Adipocyte (in vitro differentiated cells): ENCODE measurements around the gene ST6GALNAC3.
A peak's percentile ranks its signal among the peaks of the same experiment; 100 is the strongest.

Source experiments
- DNase-seq: peaks from one replicate; pipeline ENCODE4 v3.0.0-alpha.2; 2015; ENCODE audit warnings: low read depth
- H3K27me3 ChIP-seq: replicated peaks from 2 replicates; pipeline ENCODE4 v1.7.0; 2013; ENCODE audit warnings: mild to moderate bottlenecking, low read length, moderate library complexity; ENCODE audit not compliant: control insufficient read depth, insufficient read depth
- H3K36me3 ChIP-seq: 2 replicates; pipeline ENCODE4 v1.7.0; 2013; ENCODE audit warnings: low read length, mild to moderate bottlenecking, moderate library complexity; ENCODE audit not compliant: control insufficient read depth, insufficient read depth, severe bottlenecking
- H3K4me1 ChIP-seq: 2 replicates; pipeline ENCODE4 v1.7.0; 2013; ENCODE audit warnings: mild to moderate bottlenecking, low read length, moderate library complexity; ENCODE audit not compliant: control insufficient read depth, insufficient read depth
- H3K4me3 ChIP-seq: 2 replicates; pipeline ENCODE4 v1.7.0; 2013; ENCODE audit warnings: mild to moderate bottlenecking, low read length, moderate library complexity
- H3K9ac ChIP-seq: 2 replicates; pipeline ENCODE4 v1.7.0; 2013; ENCODE audit warnings: mild to moderate bottlenecking, low read length, moderate library complexity
- H3K9me3 ChIP-seq: 2 replicates; pipeline ENCODE4 v1.7.0; 2013; ENCODE audit warnings: mild to moderate bottlenecking, low read length, moderate library complexity; ENCODE audit not compliant: control insufficient read depth

Gene ST6GALNAC3

GRCh38 chr1:76074321-76075187, at the start of gene ST6GALNAC3:
Gene ST6GALNAC3, plus strand, starts transcription at chr1:76074746.
- peak; percentile 86 for DNase-seq
- peak within 1 kb of the TSS; percentile 81 for H3K4me3 ChIP-seq

DNA sequence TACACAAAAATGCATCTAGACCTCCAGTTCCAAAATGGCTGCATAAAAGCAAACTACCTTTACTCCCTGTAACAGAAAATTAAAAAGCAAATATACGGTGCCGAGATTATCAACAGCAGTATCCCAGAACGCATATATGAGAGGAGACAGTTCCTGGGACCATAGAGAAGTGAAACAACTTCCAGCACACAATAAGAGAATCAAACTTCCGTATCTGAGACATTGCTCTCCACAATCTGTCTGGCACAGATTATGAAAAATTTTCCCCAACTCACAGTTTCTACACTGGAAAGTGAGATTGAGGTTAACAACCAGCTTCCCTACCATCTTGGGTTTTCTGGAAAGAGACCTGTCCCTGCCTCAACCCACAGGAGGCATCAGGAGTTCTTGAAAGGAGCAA, 47.2 kb upstream of the ST6GALNAC3 start:
- DNase-seq, result no peak
- Histone ChIP-seq H3K9me3 (no peaks in the 10 kb centered on the region), H3K9ac (no peak overlapping the region), H3K4me3 (no peak overlapping the region), H3K36me3 (no peaks in the 10 kb centered on the region), H3K27me3 (peaks cover 14% of the 10 kb centered on the region), H3K4me1 (no peaks in the 10 kb centered on the region)

More at GRCh38 chr1:76074321-76075187, at the start of gene ST6GALNAC3:
- Histone ChIP-seq H3K36me3 (no peaks in the 10 kb centered on the region), H3K9me3 (no peaks in the 10 kb centered on the region), H3K4me1 (peaks cover 22% of the 10 kb centered on the region), H3K27me3 (no peaks in the 10 kb centered on the region), H3K9ac (peak within 1 kb of the TSS; percentile 18)

DNA sequence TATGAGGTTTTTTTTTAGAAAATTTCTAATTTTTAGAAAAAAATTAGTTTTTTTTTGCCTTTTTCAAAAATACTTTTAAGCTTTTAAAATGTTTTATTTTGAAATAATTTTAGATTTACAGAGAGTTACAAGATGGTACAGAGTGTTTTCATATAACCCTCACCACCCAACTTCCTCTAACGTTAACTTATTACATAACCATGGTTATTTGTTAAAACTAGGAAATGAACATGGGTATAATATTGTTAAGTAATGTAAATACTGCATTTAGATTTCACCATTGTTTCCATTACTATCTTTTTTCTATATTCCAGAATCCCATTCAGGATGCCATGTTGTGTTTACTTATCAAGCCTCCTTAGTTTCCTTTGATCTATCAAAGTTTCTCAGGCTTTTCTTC, 45.2 kb upstream of the ST6GALNAC3 start:
- Histone ChIP-seq H3K4me3 (no peak overlapping the region), H3K27me3 (peaks cover 14% of the 10 kb centered on the region), H3K4me1 (no peaks in the 10 kb centered on the region), H3K36me3 (no peaks in the 10 kb centered on the region), H3K9ac (no peak overlapping the region), H3K9me3 (no peaks in the 10 kb centered on the region)
- DNase-seq, result no peak

- no peak overlapping the region for H3K4me3 ChIP-seq
- H3K9me3 ChIP-seq, result no peaks in the 10 kb centered on the region
- no peak for DNase-seq
- H3K27me3 ChIP-seq, result peaks cover 14% of the 10 kb centered on the region
- no peak overlapping the region for H3K9ac ChIP-seq
- no peaks in the 10 kb centered on the region for H3K4me1 ChIP-seq
- H3K36me3 ChIP-seq, result no peaks in the 10 kb centered on the region
Measured at GRCh38 chr1:76031496-76031895, 43.0 kb upstream of the ST6GALNAC3 start.

- DNase-seq, result no peak
- H3K9ac ChIP-seq, result no peak overlapping the region
- H3K4me3 ChIP-seq, result no peak overlapping the region
- no peaks in the 10 kb centered on the region for H3K36me3 ChIP-seq
- no peaks in the 10 kb centered on the region for H3K9me3 ChIP-seq
- H3K4me1 ChIP-seq, result peaks cover 6% of the 10 kb centered on the region
- H3K27me3 ChIP-seq, result peaks cover 26% of the 10 kb centered on the region
Measured at GRCh38 chr1:76033800-76034475, 40.6 kb upstream of the ST6GALNAC3 start.

DNA sequence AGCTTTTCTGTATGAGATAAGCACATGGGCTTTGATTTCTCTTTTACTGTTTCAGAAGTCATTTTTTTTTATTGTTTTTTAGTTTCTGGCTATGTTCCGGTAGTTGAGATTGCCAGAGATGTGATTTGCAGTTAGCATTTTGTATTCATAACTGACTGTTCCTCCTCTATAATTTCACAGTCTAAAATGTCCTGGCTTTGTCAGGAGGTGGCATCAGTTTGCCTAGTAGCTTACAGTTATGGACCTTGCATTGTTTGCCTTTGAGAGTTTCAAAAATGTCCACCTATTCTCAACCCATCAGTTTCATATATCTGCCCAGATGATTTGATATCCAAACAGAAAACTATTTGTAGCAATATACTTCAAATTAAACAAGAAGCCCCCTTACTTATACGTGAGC, 39.5 kb upstream of the ST6GALNAC3 start:
- no peaks in the 10 kb centered on the region for H3K9me3 ChIP-seq
- H3K36me3 ChIP-seq, result no peaks in the 10 kb centered on the region
- peaks cover 6% of the 10 kb centered on the region for H3K4me1 ChIP-seq
- H3K27me3 ChIP-seq, result peaks cover 23% of the 10 kb centered on the region
- H3K4me3 ChIP-seq, result no peak overlapping the region
- peak; percentile 27 for DNase-seq
- H3K9ac ChIP-seq, result no peak overlapping the region

GRCh38 chr1:76037324-76037723, 37.2 kb upstream of the ST6GALNAC3 start:
- Histone ChIP-seq H3K4me1 (peaks cover 6% of the 10 kb centered on the region), H3K36me3 (no peaks in the 10 kb centered on the region), H3K9ac (no peak overlapping the region), H3K4me3 (no peak overlapping the region), H3K9me3 (no peaks in the 10 kb centered on the region), H3K27me3 (peaks cover 26% of the 10 kb centered on the region)
- DNase-seq, result no peak

DNA sequence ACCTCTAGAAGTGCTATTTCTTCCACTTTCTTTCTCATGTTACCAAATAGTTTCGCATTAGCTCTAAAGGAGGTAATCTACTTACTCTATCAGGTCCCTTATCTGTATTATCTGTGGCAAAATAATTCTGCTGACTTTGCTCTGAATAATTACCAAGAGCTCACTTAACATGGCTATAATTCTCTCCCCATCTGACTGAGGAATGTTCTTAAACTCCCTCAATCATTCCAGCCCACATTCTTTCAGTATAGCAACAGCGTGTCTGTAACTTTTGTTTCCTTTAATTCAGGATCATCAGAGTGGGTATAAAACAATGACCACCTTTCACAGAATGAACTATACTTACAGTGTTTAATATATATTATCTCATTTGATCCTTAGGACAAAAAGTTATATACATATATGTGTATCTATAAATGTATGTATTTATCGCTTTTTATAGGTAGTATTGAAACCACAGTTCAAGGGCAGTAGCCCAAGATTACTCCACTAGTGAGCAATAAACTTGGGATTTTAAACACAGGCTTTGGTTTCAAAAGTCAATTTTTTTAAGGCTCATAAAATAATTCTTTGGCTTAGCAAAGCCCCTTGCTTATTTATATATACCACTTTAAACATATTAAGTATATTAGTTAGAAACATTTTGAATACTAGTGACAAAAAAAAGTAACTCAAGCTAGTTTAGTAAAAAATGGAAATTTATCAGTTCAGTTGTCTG, 36.1 kb upstream of the ST6GALNAC3 start:
- no peak overlapping the region for H3K9ac ChIP-seq
- H3K27me3 ChIP-seq, result peaks cover 26% of the 10 kb centered on the region
- H3K4me1 ChIP-seq, result peaks cover 6% of the 10 kb centered on the region
- no peaks in the 10 kb centered on the region for H3K36me3 ChIP-seq
- peak; percentile 59 for DNase-seq
- H3K4me3 ChIP-seq, result peak overlapping the region; percentile 32
- no peaks in the 10 kb centered on the region for H3K9me3 ChIP-seq

DNA sequence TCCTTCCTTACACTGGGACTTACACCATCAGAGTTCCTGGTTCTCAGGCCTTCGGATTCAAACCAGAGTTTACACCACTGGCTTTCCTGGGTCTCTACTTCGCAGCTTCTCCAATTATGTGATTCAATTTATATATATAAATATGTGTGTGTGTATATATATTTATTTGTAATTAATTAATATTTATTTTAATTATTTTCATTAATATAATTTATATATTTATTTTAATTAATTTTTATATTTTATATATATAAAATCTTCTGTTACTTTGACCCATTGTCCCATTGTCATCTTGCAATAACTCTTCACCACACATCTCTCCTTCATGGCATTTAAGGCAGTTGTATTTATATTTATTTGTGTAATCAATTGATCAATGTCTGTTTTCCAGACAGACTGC, 28.4 kb upstream of the ST6GALNAC3 start:
- no peak overlapping the region for H3K9ac ChIP-seq
- H3K36me3 ChIP-seq, result no peaks in the 10 kb centered on the region
- H3K27me3 ChIP-seq, result peaks cover 8% of the 10 kb centered on the region
- H3K4me3 ChIP-seq, result no peak overlapping the region
- H3K4me1 ChIP-seq, result no peaks in the 10 kb centered on the region
- DNase-seq, result no peak
- no peaks in the 10 kb centered on the region for H3K9me3 ChIP-seq

- Histone ChIP-seq H3K9me3 (no peaks in the 10 kb centered on the region), H3K27me3 (peaks cover 6% of the 10 kb centered on the region), H3K9ac (no peak overlapping the region), H3K4me1 (no peaks in the 10 kb centered on the region), H3K4me3 (no peak overlapping the region), H3K36me3 (no peaks in the 10 kb centered on the region)
- DNase-seq, result no peak
Measured at GRCh38 chr1:76048219-76048618, 26.3 kb upstream of the ST6GALNAC3 start.

- Histone ChIP-seq H3K36me3 (no peaks in the 10 kb centered on the region), H3K27me3 (peaks cover 9% of the 10 kb centered on the region), H3K4me3 (no peak overlapping the region), H3K4me1 (no peaks in the 10 kb centered on the region), H3K9ac (no peak overlapping the region), H3K9me3 (no peaks in the 10 kb centered on the region)
- no peak for DNase-seq
Measured at GRCh38 chr1:76048926-76049325, 25.6 kb upstream of the ST6GALNAC3 start.
